Common myeloid progenitor, CD34-positive (primary cell): ENCODE measurements around the gene SLMAP.

Experiments
- CTCF ChIA-PET: fragments of 350-600 bp; sonication (Branson Sonifier 250); formaldehyde crosslinking; loops from one replicate; lab custom pipeline; 2021; ENCODE audit warnings: antibody characterized with exemption; lab: Charles Lee
- POLR2A ChIA-PET: fragments of 350-600 bp; sonication (Branson Sonifier 250); formaldehyde crosslinking; loops from one replicate; lab custom pipeline; 2021; ENCODE audit warnings: antibody characterized with exemption; lab: Charles Lee
- DNase-seq, 3 donors: peaks; one replicate each; pipeline versions ENCODE4 v3.0.0 to v3.0.0-alpha.2; 2013
- H3K27ac ChIP-seq, 2 experiments: 1 replicate in 1 of 2; 2 replicates in 1 of 2; pipeline ENCODE4 v1.7.0; 2013; ENCODE audit warnings: inconsistent platforms in 2 of 2, low read length in 2 of 2, mild to moderate bottlenecking in 2 of 2, low read depth in 1 of 2, moderate library complexity in 1 of 2; ENCODE audit not compliant: severe bottlenecking in 2 of 2, insufficient read depth in 1 of 2, poor library complexity in 1 of 2
- H3K27me3 ChIP-seq, 5 experiments: replicated peaks in 2 of 5; 1 replicate in 3 of 5; 2 replicates in 2 of 5; pipeline versions ENCODE4 v1.6.1 to v1.7.0; 2013; ENCODE audit warnings: low read length in 4 of 5, mild to moderate bottlenecking in 2 of 5, moderate library complexity in 2 of 5, inconsistent platforms in 1 of 5; ENCODE audit not compliant: insufficient read depth in 5 of 5, control insufficient read depth in 4 of 5
- H3K36me3 ChIP-seq, 4 experiments: 1 replicate in 2 of 4; 2 replicates in 2 of 4; pipeline versions ENCODE4 v1.6.1 to v1.7.0; 2013; ENCODE audit warnings: low read length in 3 of 4, control low read depth in 1 of 4, mild to moderate bottlenecking in 1 of 4; ENCODE audit not compliant: control insufficient read depth in 4 of 4, insufficient read depth in 4 of 4
- H3K4me1 ChIP-seq, 4 experiments: 1 replicate in 3 of 4; 2 replicates in 1 of 4; pipeline versions ENCODE4 v1.6.1 to v1.7.1; 2013; ENCODE audit warnings: low read length in 3 of 4, mild to moderate bottlenecking in 3 of 4, control low read depth in 1 of 4, inconsistent platforms in 1 of 4, moderate library complexity in 1 of 4; ENCODE audit not compliant: control insufficient read depth in 4 of 4, insufficient read depth in 4 of 4; ENCODE audit errors: control extremely low read depth in 1 of 4
- H3K4me3 ChIP-seq, 7 experiments: 1 replicate in 4 of 7; 2 replicates in 3 of 7; pipeline versions ENCODE4 v1.5.1 to v1.7.0; 2013; ENCODE audit warnings: mild to moderate bottlenecking in 7 of 7, low read length in 6 of 7, moderate library complexity in 6 of 7, inconsistent platforms in 2 of 7, low read depth in 2 of 7, control low read depth in 1 of 7; ENCODE audit not compliant: insufficient read depth in 4 of 7, control insufficient read depth in 1 of 7; ENCODE audit errors: extremely low read depth in 1 of 7
- H3K9me3 ChIP-seq, 5 experiments: 1 replicate in 4 of 5; 2 replicates in 1 of 5; pipeline versions ENCODE4 v1.6.1 to v1.7.1; 2013; ENCODE audit warnings: low read length in 4 of 5, mild to moderate bottlenecking in 2 of 5, inconsistent platforms in 1 of 5, low read depth in 1 of 5, moderate library complexity in 1 of 5; ENCODE audit not compliant: control insufficient read depth in 4 of 5, insufficient read depth in 2 of 5; ENCODE audit errors: control extremely low read depth in 1 of 5
- WGBS: methylation state at CpG from one replicate; pipeline ENCODE4 v1.1.5; 2013; ENCODE audit not compliant: insufficient coverage; 5-methylcytosine and 5-hydroxymethylcytosine counted together

SLMAP gene

GRCh38 chr3:57929988-57930387 lies 173.9 kb downstream of the SLMAP start:
- Histone ChIP-seq H3K27ac (no peak overlapping the region), H3K4me3 (no peak overlapping the region), H3K36me3 (peaks cover 6 to 19% (median 15%) of the 10 kb centered on the region in 4 experiments), H3K27me3 (no peaks in the 10 kb centered on the region), H3K9me3 (no peaks in the 10 kb centered on the region), H3K4me1 (no peaks in the 10 kb centered on the region)
- ChIA-PET POLR2A (no interaction called here), CTCF (no interaction called here)
- DNase-seq, result no peak
- WGBS, result 96% methylated on average over 2 of the region's 2 CpGs

- no peak for DNase-seq
- ChIA-PET POLR2A (no interaction called here), CTCF (interaction anchor here (1.4 kb wide), 1 partner anchor 234 kb away, joined by 4 read pairs; no protein-coding TSS in a partner anchor)
- no peak overlapping the region for H3K4me3 ChIP-seq
- H3K27ac ChIP-seq, result no peak overlapping the region
- no peaks in the 10 kb centered on the region for H3K9me3 ChIP-seq
- H3K36me3 ChIP-seq, result peaks cover 0 to 7% (median 2%) of the 10 kb centered on the region in 4 experiments
- H3K27me3 ChIP-seq, result no peaks in the 10 kb centered on the region
- 100% methylated on average over 2 of the region's 2 CpGs for WGBS
- H3K4me1 ChIP-seq, result no peaks in the 10 kb centered on the region
These were observed 177.5 kb downstream of the SLMAP start for GRCh38 chr3:57933602-57934001.

- ChIA-PET CTCF (interaction anchor here (1.4 kb wide), 1 partner anchor 233 kb away, joined by 4 read pairs; no protein-coding TSS in a partner anchor), POLR2A (no interaction called here)
- no peaks in the 10 kb centered on the region for H3K4me1 ChIP-seq
- WGBS, result no CpG with 5 or more reads among the region's 7 CpGs
- H3K36me3 ChIP-seq, result peaks cover 0 to 7% (median 2%) of the 10 kb centered on the region in 4 experiments
- DNase-seq, result no peak
- H3K27ac ChIP-seq, result no peak overlapping the region
- H3K27me3 ChIP-seq, result no peaks in the 10 kb centered on the region
- H3K9me3 ChIP-seq, result no peaks in the 10 kb centered on the region
- H3K4me3 ChIP-seq, result no peak overlapping the region
These were observed 178.3 kb downstream of the SLMAP start for GRCh38 chr3:57934373-57934772.

- H3K27me3 ChIP-seq, result no peaks in the 10 kb centered on the region
- ChIA-PET POLR2A (no interaction called here), CTCF (no interaction called here)
- H3K4me1 ChIP-seq, result no peaks in the 10 kb centered on the region
- WGBS, result 50% methylated on average over 1 of the region's 3 CpGs
- H3K27ac ChIP-seq, result no peak overlapping the region
- peak; percentile 43 to 81 (median 70) for DNase-seq
- H3K9me3 ChIP-seq, result no peaks in the 10 kb centered on the region
- H3K4me3 ChIP-seq, result no peak overlapping the region
- peaks cover 0 to 7% (median 2%) of the 10 kb centered on the region in 4 experiments for H3K36me3 ChIP-seq
These were observed 179.4 kb downstream of the SLMAP start for GRCh38 chr3:57935539-57935938.

- Histone ChIP-seq H3K9me3 (peaks cover 0 to 2% (median 0%) of the 10 kb centered on the region in 5 experiments), H3K4me1 (no peaks in the 10 kb centered on the region), H3K36me3 (peaks cover 0 to 7% (median 0%) of the 10 kb centered on the region in 4 experiments), H3K4me3 (no peak overlapping the region), H3K27me3 (no peaks in the 10 kb centered on the region), H3K27ac (no peak overlapping the region)
- no peak for DNase-seq
- ChIA-PET POLR2A (no interaction called here), CTCF (interaction anchor here (1.0 to 5.2 kb wide), 2 partner anchors 9 to 13 kb away, joined by 4 to 28 read pairs; no protein-coding TSS in a partner anchor)
- WGBS, result 100% methylated on average over 1 of the region's 3 CpGs
These were observed 181.0 kb downstream of the SLMAP start for GRCh38 chr3:57937092-57937491.

- no peaks in the 10 kb centered on the region for H3K4me1 ChIP-seq
- H3K36me3 ChIP-seq, result no peaks in the 10 kb centered on the region
- no peaks in the 10 kb centered on the region for H3K27me3 ChIP-seq
- POLR2A ChIA-PET, result no interaction called here
- H3K27ac ChIP-seq, result no peak overlapping the region
- no peak overlapping the region for H3K4me3 ChIP-seq
- peaks cover 0 to 2% (median 0%) of the 10 kb centered on the region in 5 experiments for H3K9me3 ChIP-seq
- CTCF ChIA-PET, result interaction anchor here (5.2 kb wide), 1 partner anchor 10 kb away, joined by 28 read pairs; no protein-coding TSS in a partner anchor
- DNase-seq, result no peak
- 100% methylated on average over 4 of the region's 4 CpGs for WGBS
These were observed 183.7 kb downstream of the SLMAP start for GRCh38 chr3:57939775-57940174.

GRCh38 chr3:57942388-57942787 lies 186.3 kb downstream of the SLMAP start:
- no peak for DNase-seq
- Histone ChIP-seq H3K4me3 (no peak overlapping the region), H3K4me1 (no peaks in the 10 kb centered on the region), H3K27me3 (no peaks in the 10 kb centered on the region), H3K36me3 (no peaks in the 10 kb centered on the region), H3K9me3 (peaks cover 0 to 2% (median 0%) of the 10 kb centered on the region in 5 experiments), H3K27ac (no peak overlapping the region)
- ChIA-PET POLR2A (no interaction called here), CTCF (no interaction called here)
